Stimulated activated naive CD8-positive, alpha-beta T cell treated with anti-CD3 and anti-CD28 coated beads, Interleukin-15, Interleukin-2, amounts not matched to agents 100 U/mL and 50 U/mL, for 24 hours (primary cell): Measurements from ENCODE around the gene LGMN.
A peak's percentile ranks its signal among the peaks of the same experiment; 100 is the strongest.

Source experiments
- ATAC-seq: fragments of 150-1000 bp; cut with Tn5 transposase; one replicate; pipeline ENCODE4 v1.10.0; 2021
- DNase-seq: peaks from one replicate; pipeline ENCODE4 v3.0.0; 2021

Gene LGMN

GRCh38 chr14:92726135-92726932 lies 22.1 kb downstream of the LGMN start:
- peak; percentile 27 for DNase-seq
- ATAC-seq = no peak

DNA sequence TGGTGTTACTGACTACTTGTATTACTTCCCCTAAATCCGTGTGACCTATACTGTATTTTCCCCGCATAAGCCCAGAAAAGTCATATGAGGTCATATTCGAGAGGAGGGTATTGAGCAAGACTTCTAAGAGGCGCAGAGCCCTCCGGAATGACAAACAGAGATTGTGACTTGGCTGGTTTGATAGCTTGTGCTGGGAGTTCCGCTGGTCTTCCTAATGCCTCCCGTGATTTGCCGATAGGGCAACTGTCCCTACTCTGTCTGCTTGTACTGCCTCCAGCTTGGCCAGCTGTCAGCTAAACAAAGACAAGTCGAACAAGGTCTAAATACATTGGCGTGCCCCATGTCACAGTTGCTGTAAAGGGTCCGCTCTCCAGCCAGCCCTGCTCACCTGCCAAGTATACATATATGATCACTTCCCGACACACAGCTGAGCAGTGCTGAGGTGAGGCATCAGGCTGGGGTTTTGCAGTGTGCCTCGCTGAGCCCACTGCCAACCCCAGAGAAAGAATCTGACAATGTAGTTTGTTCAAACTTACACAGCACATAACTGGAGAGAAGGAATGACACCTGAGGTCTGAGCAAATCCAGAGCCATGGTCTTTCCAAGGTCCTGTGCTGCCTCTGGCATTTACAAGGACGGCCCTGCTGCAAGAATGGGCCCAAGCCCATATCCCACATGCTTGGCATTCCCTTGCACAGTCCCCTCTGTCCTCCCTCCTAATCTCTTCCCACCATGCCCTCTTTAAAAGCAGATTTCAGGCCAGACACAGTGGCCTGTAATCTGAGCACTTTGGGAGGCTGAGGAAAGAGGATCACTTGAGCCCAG lies 23.7 kb downstream of the LGMN start:
- no peak for ATAC-seq

GRCh38 chr14:92719890-92720323 lies 28.5 kb downstream of the LGMN start:
- ATAC-seq = no peak

More for the DNA sequence above, 23.7 kb downstream of the LGMN start:
- DNase-seq = no peak

GRCh38 chr14:92719421-92719820 lies 29.0 kb downstream of the LGMN start:
- no peak for ATAC-seq

More at GRCh38 chr14:92719890-92720323, 28.5 kb downstream of the LGMN start:
- no peak for DNase-seq

DNA sequence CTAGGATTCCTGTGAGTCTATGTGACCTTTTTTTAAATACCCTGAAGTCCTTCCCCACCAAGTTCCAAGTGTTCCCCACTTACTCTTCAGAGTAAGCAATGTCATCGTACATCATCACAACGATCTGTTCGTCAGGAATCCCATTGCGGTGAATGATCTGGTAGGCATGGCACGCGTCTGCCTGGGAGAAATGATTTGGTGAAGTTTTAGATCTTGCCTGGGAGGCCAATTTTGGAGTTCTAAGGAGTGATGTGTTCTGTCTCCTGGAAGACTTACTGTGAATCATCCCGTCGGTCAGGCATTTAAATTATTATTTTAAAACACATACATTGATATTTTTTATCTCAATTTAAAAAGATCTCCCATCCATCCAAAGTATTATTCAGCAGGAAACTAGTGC lies 29.8 kb downstream of the LGMN start:
- ATAC-seq = no peak
- DNase-seq = no peak

More at GRCh38 chr14:92719421-92719820, 29.0 kb downstream of the LGMN start:
- no peak for DNase-seq

DNA sequence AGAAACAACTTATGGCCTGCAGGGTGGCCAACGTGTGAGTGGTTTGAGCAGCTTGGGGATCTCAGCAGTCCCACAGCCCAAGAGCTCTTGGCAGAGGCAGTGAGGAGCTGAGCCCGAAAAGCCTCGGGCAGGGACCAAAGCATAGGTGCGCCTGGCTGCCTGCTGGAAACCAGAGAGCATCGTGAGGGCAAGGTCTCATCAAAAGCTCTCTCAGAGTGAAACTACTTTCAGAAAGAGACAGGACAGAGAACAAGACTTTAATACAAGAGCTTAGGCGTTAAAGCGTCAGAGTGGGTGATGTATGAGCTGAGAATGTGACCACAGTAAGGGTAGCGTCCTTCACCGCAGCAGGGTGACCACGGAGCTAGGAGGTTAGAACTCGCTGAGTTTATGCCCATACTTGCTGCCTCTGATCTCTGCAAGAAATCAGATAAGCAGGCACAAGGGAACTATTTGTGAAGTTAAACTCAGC lies 30.8 kb downstream of the LGMN start:
- ATAC-seq (peak; percentile 34), DNase-seq (no peak)

GRCh38 chr14:92716131-92716530 lies 32.3 kb downstream of the LGMN start:
- DNase-seq (no peak), ATAC-seq (no peak)

GRCh38 chr14:92714739-92715307 lies 33.6 kb downstream of the LGMN start:
- ATAC-seq = peak; percentile 81
- DNase-seq = peak; percentile 95

DNA sequence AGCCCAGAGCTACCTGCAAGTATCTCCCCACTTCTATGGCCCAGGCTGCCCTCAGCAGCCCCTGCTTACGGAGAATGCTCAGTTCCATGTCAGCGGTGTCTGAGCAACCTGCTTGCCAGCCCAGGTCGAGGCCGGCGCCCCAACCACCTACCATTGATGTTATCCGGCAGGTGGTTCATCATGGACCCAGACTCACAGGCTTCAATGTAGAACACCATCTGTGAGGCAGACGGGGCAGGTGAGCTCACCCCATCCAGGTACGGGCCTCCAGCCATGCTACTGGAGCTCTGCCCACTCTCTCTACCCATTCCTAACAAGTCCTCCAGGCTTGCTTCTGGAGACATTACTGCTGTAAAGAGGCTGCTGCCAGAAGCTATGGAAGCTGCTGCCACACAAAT lies 35.8 kb downstream of the LGMN start:
- DNase-seq = no peak
- ATAC-seq = no peak

DNA sequence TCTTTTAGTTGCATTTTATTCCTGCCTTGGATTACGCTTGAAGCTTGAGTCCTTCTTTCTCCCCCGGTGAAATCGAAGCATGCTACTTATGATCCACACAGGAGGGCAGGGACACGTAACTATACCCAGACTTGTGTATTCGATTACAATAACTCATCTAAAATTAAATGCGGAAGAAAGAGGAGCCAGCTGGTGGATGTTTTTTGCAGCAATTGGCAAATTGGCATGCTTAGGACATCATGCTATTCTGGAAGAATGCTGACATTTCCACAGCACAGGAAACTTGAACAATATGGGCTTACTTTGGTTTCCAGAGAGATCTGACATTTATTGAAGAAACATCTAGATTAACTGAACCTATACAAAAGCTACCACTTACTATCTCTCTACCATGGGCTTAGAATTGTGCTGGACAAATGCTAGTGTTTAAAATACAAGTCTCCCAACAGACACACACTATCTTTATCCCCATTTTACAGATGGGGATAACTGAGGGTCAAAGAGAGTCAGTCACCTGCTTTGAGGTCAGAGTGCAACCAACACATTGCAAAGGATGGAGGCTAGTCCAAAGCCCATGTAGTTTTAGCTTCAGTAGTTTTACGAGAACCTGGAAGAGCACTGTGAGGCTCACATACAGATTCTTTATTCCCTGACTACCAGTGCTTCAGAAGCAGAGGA lies 36.3 kb downstream of the LGMN start:
- DNase-seq = no peak
- ATAC-seq = no peak

- no peak for ATAC-seq
- no peak for DNase-seq
Measured at GRCh38 chr14:92710001-92710341, 38.5 kb downstream of the LGMN start.

GRCh38 chr14:92709340-92710000 lies 39.0 kb downstream of the LGMN start:
- ATAC-seq (no peak), DNase-seq (no peak)

DNA sequence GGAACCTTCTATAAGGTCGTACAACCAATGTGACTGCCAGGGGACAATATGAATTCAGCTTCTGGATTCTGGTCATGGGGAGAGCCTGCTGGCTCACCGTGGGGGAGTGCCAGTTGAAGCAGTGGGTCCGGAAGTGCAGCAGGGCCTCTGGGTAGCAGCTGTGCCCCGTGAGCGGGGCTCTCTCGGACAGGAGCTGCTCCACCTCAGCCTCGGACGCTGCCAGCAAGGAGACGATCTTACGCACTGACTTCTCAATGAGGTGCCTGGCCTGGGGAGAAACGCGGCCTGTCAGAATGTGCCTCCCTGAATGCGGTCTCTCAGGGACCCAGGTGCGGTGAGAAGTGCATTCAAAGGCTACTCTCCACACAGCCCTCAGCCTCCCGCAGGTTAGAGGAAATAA lies 42.0 kb downstream of the LGMN start:
- no peak for DNase-seq

GRCh38 chr14:92704821-92705220 lies 43.6 kb downstream of the LGMN start:
- no peak for DNase-seq
- no peak for ATAC-seq

More for the DNA sequence above, 42.0 kb downstream of the LGMN start:
- no peak for ATAC-seq

- DNase-seq (no peak), ATAC-seq (peak; percentile 77)
Measured at GRCh38 chr14:92704036-92704804, 44.2 kb downstream of the LGMN start.

- no peak for DNase-seq
- ATAC-seq = no peak
Measured at GRCh38 chr14:92703516-92703915, 44.9 kb downstream of the LGMN start.

- DNase-seq (no peak), ATAC-seq (no peak)
Measured at GRCh38 chr14:92702441-92702918, 45.9 kb downstream of the LGMN start.

DNA sequence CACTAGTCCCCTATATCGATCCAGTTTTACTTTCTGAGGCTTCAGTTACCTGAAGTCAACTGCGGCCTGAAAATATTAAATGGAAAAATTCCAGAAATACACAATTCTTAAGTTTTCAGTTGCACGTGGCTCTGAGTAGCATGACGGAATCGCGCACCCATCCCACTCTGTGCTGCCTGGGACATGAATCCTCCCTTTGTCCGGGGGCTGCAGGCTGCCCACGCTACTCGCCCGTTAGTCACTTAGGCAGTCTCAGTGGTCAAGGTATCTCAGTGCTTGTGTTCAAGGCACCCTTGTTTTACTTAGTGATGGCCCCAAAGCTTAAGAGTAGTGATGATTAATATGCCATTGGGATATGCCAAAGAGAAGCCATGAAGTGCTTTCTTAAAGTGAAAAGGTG lies 46.6 kb downstream of the LGMN start:
- ATAC-seq (no peak), DNase-seq (no peak)

DNA sequence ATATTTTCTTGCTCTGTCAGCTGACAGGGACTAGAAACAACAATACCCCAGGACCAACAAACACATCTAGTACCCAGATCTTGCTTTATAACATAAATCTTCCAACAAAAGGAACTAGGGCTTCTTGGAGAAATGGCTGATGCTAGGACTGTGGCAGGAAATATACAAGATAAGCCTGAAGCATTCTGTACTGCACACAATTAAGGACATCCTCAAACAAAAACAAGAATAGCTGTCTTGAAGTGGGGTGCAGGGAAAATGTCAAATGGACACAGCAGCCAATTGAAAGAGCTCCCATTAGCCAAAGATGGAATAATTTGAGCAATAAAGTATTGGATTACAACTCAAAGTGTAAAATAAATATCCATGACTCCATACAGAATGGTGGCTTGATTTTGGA lies 50.0 kb downstream of the LGMN start:
- no peak for DNase-seq
- ATAC-seq = no peak

DNA sequence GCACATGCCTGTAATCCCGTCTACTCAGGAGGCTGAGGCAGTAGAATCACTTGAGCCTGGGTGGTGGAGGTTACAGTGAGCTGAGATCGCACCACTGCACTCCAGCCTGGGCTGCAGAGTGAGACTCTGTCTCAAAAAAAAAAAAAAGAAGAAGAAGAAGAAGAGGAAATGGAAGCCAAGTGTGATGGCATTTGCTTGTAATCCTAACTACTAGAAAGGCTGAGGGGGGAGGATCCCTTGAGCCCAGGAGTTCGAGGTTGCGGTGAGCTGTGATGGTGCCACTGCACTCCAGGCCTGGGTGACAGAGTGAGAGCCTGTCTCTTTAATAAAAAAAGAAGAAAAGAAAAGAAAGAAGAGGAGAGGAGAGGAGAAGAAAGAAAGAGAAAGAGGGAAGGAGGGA lies 52.1 kb downstream of the LGMN start:
- ATAC-seq = no peak
- DNase-seq = no peak

GRCh38 chr14:92695562-92695961 lies 52.9 kb downstream of the LGMN start:
- DNase-seq (no peak), ATAC-seq (no peak)
